Thyroid gland (tissue), 4 donors: Measurements from ENCODE around the gene PRMT7. TPM values are rescaled to one million over a fixed set of nuclear protein-coding genes. Genes with fewer than 3 reads are reported as not detected.

Source experiments
- DNase-seq, 2 donors: peaks; one replicate each; pipeline ENCODE4 v3.0.0-alpha.2; 2019
- H3K27ac ChIP-seq, 3 donors: fragments of 200-600 bp; sonication (generic); 1 replicate in 2 of 3; 2 replicates in 1 of 3; pipeline ENCODE4 v1.5.1; 2016 to 2019; ENCODE audit warnings: mild to moderate bottlenecking in 1 of 3, moderate library complexity in 1 of 3
- H3K27me3 ChIP-seq: fragments of 200-600 bp; sonication (generic); one replicate; pipeline ENCODE4 v1.5.1; 2019
- H3K36me3 ChIP-seq, 2 donors: fragments of 200-600 bp; sonication (generic); one replicate each; pipeline ENCODE4 v1.5.1; 2016 to 2019
- H3K4me1 ChIP-seq, 2 donors: fragments of 200-600 bp; sonication (generic); one replicate each; pipeline ENCODE4 v1.5.1; 2017 to 2019
- H3K4me3 ChIP-seq, 3 donors: fragments of 200-600 bp; sonication (generic); replicated peaks in 1 of 3; 1 replicate in 2 of 3; 2 replicates in 1 of 3; pipeline ENCODE4 v1.5.1; 2016; ENCODE audit warnings: mild to moderate bottlenecking in 1 of 3
- H3K9me3 ChIP-seq: fragments of 200-600 bp; sonication (generic); one replicate; pipeline ENCODE4 v1.5.1; 2017
- POLR2A ChIP-seq, 2 donors: fragments of 450-650 bp; IDR thresholded peaks; one replicate each; pipeline ENCODE4 v1.6.1; 2017; ENCODE audit warnings: antibody characterized with exemption in 2 of 2, mild to moderate bottlenecking in 2 of 2, moderate library complexity in 1 of 2
- WGBS, 2 donors: methylation state at CpG; one replicate each; pipeline ENCODE4 v1.1.5; 2017; 5-methylcytosine and 5-hydroxymethylcytosine counted together
- intact Hi-C: fragments of 100-400 bp; cut with DNase I; formaldehyde crosslinking; loops from one replicate; pipeline ENCODE4 v1.15.1; 2023
- total RNA-seq, 4 donors: library from RNA; depleted of rRNA; stranded (reverse); fragments of >200 nt; gene quantifications; one replicate each; pipeline ENCODE4 v1.2.3, GENCODE V29; 2016
- TF ChIP-seq, protein P1 (sequence below), 6 experiments: fragments of 200-600 bp in 3 of 6; fragments of 450-650 bp in 3 of 6; sonication (generic) in 3 of 6; IDR thresholded peaks; one replicate each; pipeline ENCODE4 v1.5.1; 2016 to 2019; ENCODE audit warnings: antibody characterized with exemption in 6 of 6, mild to moderate bottlenecking in 2 of 6, inconsistent platforms in 1 of 6, moderate library complexity in 1 of 6

PRMT7 gene
- total RNA-seq, 4 donors from 2014 or later, result 41.7 to 57.0 (median 46.9) TPM

DNA sequence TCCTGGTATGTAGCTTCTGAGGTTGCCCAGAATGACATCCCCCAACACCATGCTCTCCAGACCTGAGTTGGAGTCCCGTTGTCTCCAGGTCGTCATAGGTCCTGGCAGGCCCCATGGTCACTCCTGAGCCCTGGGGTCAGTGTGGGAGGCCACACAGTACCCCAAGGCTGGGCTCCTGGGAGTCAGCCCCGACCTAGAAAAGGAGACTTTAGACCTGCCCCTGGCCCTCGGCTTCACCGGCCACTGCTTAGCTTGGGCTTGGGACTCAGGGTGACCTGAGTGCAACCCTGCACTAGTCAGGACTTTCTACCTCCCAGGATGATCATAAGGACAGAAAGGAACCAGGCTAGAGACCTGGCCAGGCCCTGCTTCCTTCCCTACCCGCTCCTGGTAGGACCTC lies 65.8 kb downstream of the PRMT7 start:
- Histone ChIP-seq H3K36me3 (no peaks in the 10 kb centered on the region), H3K27ac (no peak overlapping the region), H3K4me3 (no peak overlapping the region), H3K27me3 (no peaks in the 10 kb centered on the region), H3K9me3 (no peaks in the 10 kb centered on the region), H3K4me1 (peaks cover 6 to 22% of the 10 kb centered on the region in 2 donors)
- DNase-seq, result no peak
- intact Hi-C loops, result no loop called here
- TF ChIP-seq POLR2A (IDR thresholded peaks at IDR 0.05), result no peak
- TF ChIP-seq, protein P1, sequence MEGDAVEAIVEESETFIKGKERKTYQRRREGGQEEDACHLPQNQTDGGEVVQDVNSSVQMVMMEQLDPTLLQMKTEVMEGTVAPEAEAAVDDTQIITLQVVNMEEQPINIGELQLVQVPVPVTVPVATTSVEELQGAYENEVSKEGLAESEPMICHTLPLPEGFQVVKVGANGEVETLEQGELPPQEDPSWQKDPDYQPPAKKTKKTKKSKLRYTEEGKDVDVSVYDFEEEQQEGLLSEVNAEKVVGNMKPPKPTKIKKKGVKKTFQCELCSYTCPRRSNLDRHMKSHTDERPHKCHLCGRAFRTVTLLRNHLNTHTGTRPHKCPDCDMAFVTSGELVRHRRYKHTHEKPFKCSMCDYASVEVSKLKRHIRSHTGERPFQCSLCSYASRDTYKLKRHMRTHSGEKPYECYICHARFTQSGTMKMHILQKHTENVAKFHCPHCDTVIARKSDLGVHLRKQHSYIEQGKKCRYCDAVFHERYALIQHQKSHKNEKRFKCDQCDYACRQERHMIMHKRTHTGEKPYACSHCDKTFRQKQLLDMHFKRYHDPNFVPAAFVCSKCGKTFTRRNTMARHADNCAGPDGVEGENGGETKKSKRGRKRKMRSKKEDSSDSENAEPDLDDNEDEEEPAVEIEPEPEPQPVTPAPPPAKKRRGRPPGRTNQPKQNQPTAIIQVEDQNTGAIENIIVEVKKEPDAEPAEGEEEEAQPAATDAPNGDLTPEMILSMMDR (IDR thresholded peaks at IDR 0.05), result no peak
- WGBS, 2 donors, result 95% methylated on average over 3 to 5 of the region's 6 CpGs

DNA sequence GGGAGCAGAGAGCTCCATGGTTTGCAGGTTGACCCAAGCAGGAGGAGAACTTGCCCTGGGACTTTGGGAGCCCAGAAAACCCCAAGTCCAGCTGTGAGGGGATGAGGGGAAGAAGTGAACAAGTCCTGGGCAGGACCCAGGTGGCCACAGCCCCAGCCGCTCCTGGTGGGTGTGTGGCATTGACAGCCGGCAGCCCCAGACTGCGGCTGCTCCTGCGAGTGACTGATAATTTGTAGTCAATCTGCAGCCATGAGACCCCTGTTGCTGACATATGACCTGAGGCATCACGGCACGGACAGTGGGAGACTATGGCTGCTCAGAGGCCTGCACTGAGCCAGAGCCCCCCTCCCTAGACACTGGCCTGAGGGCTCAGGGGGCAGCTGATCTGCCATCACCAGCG lies 66.4 kb downstream of the PRMT7 start:
- H3K27ac ChIP-seq, result no peak overlapping the region
- H3K27me3 ChIP-seq, result no peaks in the 10 kb centered on the region
- H3K9me3 ChIP-seq, result no peaks in the 10 kb centered on the region
- peaks cover 6 to 22% of the 10 kb centered on the region in 2 donors for H3K4me1 ChIP-seq
- DNase-seq, result no peak
- WGBS, 2 donors, result 80 to 90% methylated on average over 2 of the region's 7 CpGs
- H3K4me3 ChIP-seq, result no peak overlapping the region
- no peaks in the 10 kb centered on the region for H3K36me3 ChIP-seq
- intact Hi-C loops, result no loop called here
- no peak for TF ChIP-seq POLR2A (IDR thresholded peaks at IDR 0.05)
- TF ChIP-seq, protein P1 (IDR thresholded peaks at IDR 0.05), result no peak

DNA sequence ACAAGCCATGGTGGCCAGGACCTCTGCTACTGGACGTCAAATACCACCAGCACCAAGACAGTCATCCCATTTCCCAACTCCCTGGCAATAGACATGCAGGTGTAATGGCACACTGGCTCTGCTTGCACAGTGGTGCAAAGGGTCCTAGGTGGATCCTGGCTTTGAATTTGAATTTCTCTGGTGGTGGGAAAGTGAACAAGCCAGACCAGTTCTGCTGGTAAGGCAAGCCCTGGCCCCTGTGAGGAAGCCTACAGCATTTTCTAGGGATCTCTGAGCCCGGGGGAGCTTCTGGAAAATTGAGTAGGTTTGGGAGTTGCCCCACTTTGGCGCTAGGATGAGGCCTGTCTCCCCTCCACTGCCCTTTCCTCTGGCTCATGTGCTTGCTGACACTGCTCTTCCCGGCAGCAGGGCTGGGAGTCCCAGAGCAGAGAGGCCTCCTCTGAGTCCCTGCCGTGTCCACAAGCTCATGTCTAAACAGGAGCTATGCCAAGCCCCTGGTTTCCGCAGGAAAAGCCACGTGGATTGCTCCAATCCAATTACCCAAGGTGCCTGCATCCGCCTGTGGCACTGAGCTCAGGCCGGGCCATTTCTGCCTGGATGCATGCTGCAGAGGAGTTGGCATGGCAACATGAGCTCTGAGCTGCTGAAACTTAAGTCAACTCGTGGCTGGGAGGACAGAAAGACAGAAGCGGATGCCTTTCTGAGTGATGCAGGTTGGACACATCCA lies 67.0 kb downstream of the PRMT7 start:
- no peak overlapping the region for H3K27ac ChIP-seq
- peaks cover 6 to 22% of the 10 kb centered on the region in 2 donors for H3K4me1 ChIP-seq
- no peaks in the 10 kb centered on the region for H3K36me3 ChIP-seq
- no peak for TF ChIP-seq POLR2A (IDR thresholded peaks at IDR 0.05)
- TF ChIP-seq, protein P1 (IDR thresholded peaks at IDR 0.05), result no peak
- DNase-seq, result peak; percentile 26 to 33
- intact Hi-C loops, result no loop called here
- no peaks in the 10 kb centered on the region for H3K27me3 ChIP-seq
- H3K4me3 ChIP-seq, result no peak overlapping the region
- whole genome bisulfite sequencing, 2 donors, result 56 to 64% methylated on average over 6 to 10 of the region's 11 CpGs
- H3K9me3 ChIP-seq, result no peaks in the 10 kb centered on the region

DNA sequence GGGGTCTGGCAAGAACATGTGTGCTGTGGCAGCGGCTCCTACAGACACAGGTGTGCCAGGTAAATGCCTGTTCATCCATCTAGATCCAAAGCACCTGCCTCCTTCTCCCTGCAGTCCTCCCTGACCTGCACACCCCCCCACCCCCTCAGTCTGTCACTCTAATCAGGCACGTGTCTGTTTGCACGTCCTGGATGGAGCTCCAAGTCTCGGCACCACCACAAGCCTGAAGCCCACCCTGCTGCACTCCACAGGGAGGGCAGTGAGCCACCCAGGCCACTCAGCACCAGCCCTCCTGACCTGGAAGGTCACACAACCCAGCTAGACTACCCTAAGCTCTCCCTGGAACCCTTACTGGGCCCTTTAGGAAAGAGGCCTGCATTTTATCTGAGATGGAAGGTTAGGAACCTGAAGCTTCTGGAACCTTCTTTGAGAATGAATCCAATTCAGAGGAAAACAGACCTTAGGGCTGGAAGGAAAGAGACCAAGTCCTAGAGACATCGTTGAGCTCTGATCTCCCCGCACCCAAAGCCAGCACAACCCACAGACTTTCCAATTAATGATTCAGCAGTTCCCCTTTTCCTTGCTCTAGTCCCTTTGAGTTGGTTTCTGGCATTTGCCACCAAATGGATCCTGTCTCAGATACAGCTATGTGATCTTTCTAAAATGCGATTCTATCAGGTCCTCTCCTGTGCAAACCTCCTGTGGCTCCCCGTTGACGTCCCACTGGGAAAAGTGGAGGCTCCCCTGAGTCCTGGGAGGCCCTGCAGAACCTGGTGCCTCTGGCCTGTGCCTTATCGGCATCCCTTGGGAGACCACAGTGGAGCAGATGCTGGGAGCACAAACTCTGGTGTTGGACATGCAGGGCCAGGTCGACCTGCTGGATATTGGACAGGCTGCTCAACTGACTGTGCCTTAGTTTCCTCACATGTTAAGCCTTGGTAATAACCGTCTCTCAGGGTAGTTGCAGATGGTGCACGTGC lies 67.9 kb downstream of the PRMT7 start:
- TF ChIP-seq POLR2A (IDR thresholded peaks at IDR 0.05), result no peak
- TF ChIP-seq, protein P1 (IDR thresholded peaks at IDR 0.05), result no peak
- Histone ChIP-seq H3K4me1 (peaks cover 6 to 22% of the 10 kb centered on the region in 2 donors), H3K27ac (no peak overlapping the region), H3K4me3 (no peak overlapping the region), H3K27me3 (no peaks in the 10 kb centered on the region), H3K9me3 (no peaks in the 10 kb centered on the region), H3K36me3 (no peaks in the 10 kb centered on the region)
- WGBS, 2 donors, result 84 to 92% methylated on average over 13 of the region's 13 CpGs
- intact Hi-C loops, result no loop called here
- no peak for DNase-seq
